D721Med (cell line): ENCODE results near the gene XIRP2.

Experiments used
- DNase-seq: peaks from one replicate; pipeline ENCODE4 v3.0.0; 2011; ENCODE audit warnings: low spot score; ENCODE audit not compliant: insufficient read length
- FAIRE-seq: peaks from 2 replicates; lab custom pipeline; 2011; peaks lifted over from hg19 to GRCh38; lab: Jason Lieb, UNC
- TF ChIP-seq, protein P1 (sequence below): IDR thresholded peaks from 2 replicates; pipeline ENCODE4 v1.5.1; 2012; ENCODE audit warnings: mild to moderate bottlenecking, control low read depth; ENCODE audit not compliant: insufficient read depth; ENCODE audit errors: missing control alignments

The XIRP2 gene

DNA sequence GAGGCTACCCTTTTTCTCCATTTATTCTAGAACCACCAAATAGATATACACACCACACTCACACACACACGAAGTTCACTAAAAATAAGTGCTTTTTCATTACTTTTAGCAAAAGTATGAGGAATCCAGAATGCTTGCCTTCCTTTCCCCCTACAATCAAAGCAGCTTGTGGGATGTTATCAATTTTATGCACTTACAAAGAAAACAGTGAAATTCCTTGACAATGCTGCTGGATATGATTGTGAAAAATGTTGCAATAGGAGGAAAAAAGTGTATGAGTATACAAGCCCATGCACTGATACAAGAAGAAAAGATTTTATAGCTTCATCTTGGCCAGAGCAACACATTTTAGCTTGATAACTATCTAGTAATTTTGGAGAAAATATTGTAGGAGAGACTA, 269.2 kb downstream of the XIRP2 start:
- DNase-seq (no peak), FAIRE-seq (no peak)
- TF ChIP-seq, protein P1, sequence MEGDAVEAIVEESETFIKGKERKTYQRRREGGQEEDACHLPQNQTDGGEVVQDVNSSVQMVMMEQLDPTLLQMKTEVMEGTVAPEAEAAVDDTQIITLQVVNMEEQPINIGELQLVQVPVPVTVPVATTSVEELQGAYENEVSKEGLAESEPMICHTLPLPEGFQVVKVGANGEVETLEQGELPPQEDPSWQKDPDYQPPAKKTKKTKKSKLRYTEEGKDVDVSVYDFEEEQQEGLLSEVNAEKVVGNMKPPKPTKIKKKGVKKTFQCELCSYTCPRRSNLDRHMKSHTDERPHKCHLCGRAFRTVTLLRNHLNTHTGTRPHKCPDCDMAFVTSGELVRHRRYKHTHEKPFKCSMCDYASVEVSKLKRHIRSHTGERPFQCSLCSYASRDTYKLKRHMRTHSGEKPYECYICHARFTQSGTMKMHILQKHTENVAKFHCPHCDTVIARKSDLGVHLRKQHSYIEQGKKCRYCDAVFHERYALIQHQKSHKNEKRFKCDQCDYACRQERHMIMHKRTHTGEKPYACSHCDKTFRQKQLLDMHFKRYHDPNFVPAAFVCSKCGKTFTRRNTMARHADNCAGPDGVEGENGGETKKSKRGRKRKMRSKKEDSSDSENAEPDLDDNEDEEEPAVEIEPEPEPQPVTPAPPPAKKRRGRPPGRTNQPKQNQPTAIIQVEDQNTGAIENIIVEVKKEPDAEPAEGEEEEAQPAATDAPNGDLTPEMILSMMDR, result no peak

- DNase-seq (no peak), FAIRE-seq (no peak)
- TF ChIP-seq, protein P1, result no peak
These were observed 288.9 kb downstream of the XIRP2 start for GRCh38 chr2:167177196-167177595.

- FAIRE-seq (no peak), DNase-seq (no peak)
- TF ChIP-seq, protein P1, result no peak
These were observed 292.9 kb downstream of the XIRP2 start for GRCh38 chr2:167181134-167181533.

DNA sequence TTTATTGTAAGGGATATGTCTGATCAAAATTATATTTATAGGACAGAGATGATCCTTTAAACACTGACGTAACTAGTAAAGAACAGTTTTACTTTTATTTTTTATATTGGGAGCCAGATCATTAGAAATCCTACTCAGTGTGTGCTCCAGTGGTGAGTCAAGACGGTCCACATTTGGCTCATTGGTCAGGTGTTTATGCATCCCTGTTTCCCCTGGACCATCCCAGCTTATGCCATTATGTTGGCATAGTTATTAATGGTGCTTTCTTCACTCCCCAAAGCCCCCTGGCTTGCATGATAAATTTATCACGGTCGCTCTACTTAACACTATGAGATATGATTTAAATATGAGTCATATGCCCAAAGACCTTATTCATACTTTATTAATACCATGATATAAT, 293.4 kb downstream of the XIRP2 start:
- TF ChIP-seq, protein P1, result no peak
- FAIRE-seq, result no peak
- DNase-seq, result no peak

DNA sequence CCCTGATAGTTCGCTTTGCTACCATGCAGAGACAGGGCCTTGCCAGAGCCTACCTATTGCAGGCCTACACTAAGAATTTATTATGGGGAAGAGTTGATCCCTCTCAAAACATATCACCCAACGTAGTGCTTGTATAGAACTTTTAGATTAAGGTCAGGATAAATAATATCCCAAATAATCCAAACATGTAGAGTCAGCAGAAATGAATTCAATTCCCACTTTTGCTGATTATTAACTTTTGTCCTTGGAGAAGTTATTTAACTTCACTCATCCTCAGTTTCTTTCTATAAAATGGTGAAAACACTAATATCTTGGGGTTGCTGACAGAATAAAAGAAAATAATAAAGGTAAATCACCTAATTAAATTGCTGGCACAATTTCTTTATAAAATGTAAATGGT, 294.1 kb downstream of the XIRP2 start:
- FAIRE-seq (no peak), DNase-seq (no peak)
- TF ChIP-seq, protein P1, result no peak

DNA sequence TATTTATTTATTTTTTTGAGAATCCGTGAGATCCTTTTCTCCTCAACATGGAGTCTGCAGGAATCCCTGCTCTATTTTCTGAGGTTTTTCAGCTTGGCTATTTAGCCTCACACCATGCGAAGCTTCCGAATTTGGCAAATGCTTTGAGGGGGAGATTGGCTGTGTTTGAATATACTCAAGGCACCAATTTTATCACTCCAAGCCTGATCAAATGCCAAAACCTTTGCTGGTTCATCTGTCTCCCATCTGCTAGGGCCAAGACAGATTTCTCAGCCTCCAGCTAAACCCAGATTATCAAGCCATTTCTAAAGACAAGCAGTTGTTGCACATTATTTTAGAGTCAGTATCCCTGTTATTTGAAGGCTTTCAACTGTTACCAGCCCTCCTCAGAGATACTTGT, 295.7 kb downstream of the XIRP2 start:
- FAIRE-seq (no peak), DNase-seq (no peak)
- TF ChIP-seq, protein P1, result no peak

- TF ChIP-seq, protein P1, result no peak
- DNase-seq (no peak), FAIRE-seq (no peak)
These were observed 298.2 kb downstream of the XIRP2 start for GRCh38 chr2:167186465-167186864.
